K562 (cell line): Measurements from ENCODE around the gene HSD17B1. TPM values are rescaled to one million over a fixed set of nuclear protein-coding genes. Genes with fewer than 3 reads are reported as not detected.

ENCODE experiments used
- E2F1 ChIP-seq: sonication (generic); formaldehyde crosslinking; IDR thresholded peaks from 2 replicates; pipeline ENCODE4 v1.8.1; 2023; ENCODE audit warnings: mild to moderate bottlenecking, missing genetic modification reagents, moderate library complexity
- ELF4 ChIP-seq: fragments of 450-650 bp; formaldehyde crosslinking; IDR thresholded peaks from 2 replicates; pipeline ENCODE4 v1.4.0; 2022; ENCODE audit warnings: missing genetic modification characterization
- GATAD2B ChIP-seq: fragments of 450-650 bp; IDR thresholded peaks from 2 replicates; pipeline ENCODE4 v1.6.1; 2017; ENCODE audit warnings: mild to moderate bottlenecking, borderline replicate concordance
- HDAC2 ChIP-seq: fragments of 450-650 bp; IDR thresholded peaks from 2 replicates; pipeline ENCODE4 v1.6.1; 2016; ENCODE audit warnings: mild to moderate bottlenecking
- JUN ChIP-seq, 2 experiments: sonication (generic) in 1 of 2; formaldehyde crosslinking in 1 of 2; IDR thresholded peaks; 2 replicates each; pipeline versions ENCODE4 v1.6.1 to v1.8.0; 2012 to 2022; ENCODE audit warnings: borderline replicate concordance in 2 of 2, mild to moderate bottlenecking in 2 of 2, improper control_type of control experiment in 1 of 2, low read depth in 1 of 2, low read length in 1 of 2, missing genetic modification reagents in 1 of 2
- KDM2B ChIP-seq: fragments of 250-450 bp; sonication (Bioruptor Pico); IDR thresholded peaks from 2 replicates; pipeline ENCODE4 v1.8.0; 2021; ENCODE audit warnings: mild to moderate bottlenecking, moderate library complexity
- PYGO2 ChIP-seq: fragments of 450-650 bp; IDR thresholded peaks from 2 replicates; pipeline ENCODE4 v1.6.1; 2016; ENCODE audit warnings: mild to moderate bottlenecking, missing genetic modification characterization, moderate library complexity, missing compliant biosample characterization
- SREBF1 ChIP-seq: fragments of 150-350 bp; IDR thresholded peaks from 2 replicates; pipeline ENCODE4 v1.6.1; 2014; ENCODE audit warnings: antibody characterized with exemption, low read depth, low read length, borderline replicate concordance
- SUPT5H ChIP-seq: fragments of 450-650 bp; IDR thresholded peaks from 2 replicates; pipeline ENCODE4 v1.6.1; 2016
- THRA ChIP-seq: fragments of 450-650 bp; IDR thresholded peaks from 2 replicates; pipeline ENCODE4 v1.6.1; 2017; ENCODE audit warnings: mild to moderate bottlenecking, moderate library complexity
- ZNF174 ChIP-seq: fragments of 250-450 bp; sonication (Bioruptor Pico); IDR thresholded peaks from 2 replicates; pipeline ENCODE4 v1.4.0; 2020; ENCODE audit warnings: mild to moderate bottlenecking
- ZZZ3 ChIP-seq: fragments of 450-650 bp; IDR thresholded peaks from 2 replicates; pipeline ENCODE4 v1.6.1; 2016; ENCODE audit warnings: antibody characterized with exemption, mild to moderate bottlenecking, moderate library complexity
- polyA plus RNA-seq, 8 experiments: library from polyadenylated mRNA; depleted of rRNA in 4 of 8; stranded (reverse) in 5 of 8; unstranded in 3 of 8; fragments of >200 nt; fragmentation: Nextera tagmentation in 2 of 8; fragmentation: Illumina TruSeq in 1 of 8; extraction: Ambion mirVana in 2 of 8; extraction: Trizol in 1 of 8; gene quantifications; 2 replicates each; pipeline versions ENCODE4 v1.2.1 to v1.2.3, GENCODE V29; 2011 to 2014; ENCODE audit warnings: inconsistent platforms in 1 of 8, missing spikeins in 1 of 8
- total RNA-seq, 7 experiments: library from RNA; depleted of rRNA in 6 of 7; stranded (reverse); fragments of >200 nt in 6 of 7; fragmentation: Illumina TruSeq in 2 of 7; extraction: Trizol in 2 of 7; gene quantifications; 2 replicates each; pipeline versions ENCODE4 v1.2.1 to v1.2.3, GENCODE V29; 2011 to 2021; ENCODE audit warnings: low replicate concordance in 1 of 7
- TF ChIP-seq, protein P1 (sequence below): fragments of 200-400 bp; formaldehyde crosslinking; IDR thresholded peaks from 2 replicates; pipeline ENCODE4 v1.6.1; 2017; ENCODE audit warnings: mild to moderate bottlenecking, low read depth, low read length, moderate library complexity
- TF ChIP-seq, protein P2 (sequence below): fragments of 450-650 bp; IDR thresholded peaks from 2 replicates; pipeline ENCODE4 v1.6.1; 2016; ENCODE audit warnings: low read depth

HSD17B1 gene
- total and polyA plus RNA-seq, 9 of the 15 experiments (the other 6 are each of a cell fraction or from before 2014, with no cell fraction given) = 0.55 to 21.1 (median 3.6) TPM

DNA sequence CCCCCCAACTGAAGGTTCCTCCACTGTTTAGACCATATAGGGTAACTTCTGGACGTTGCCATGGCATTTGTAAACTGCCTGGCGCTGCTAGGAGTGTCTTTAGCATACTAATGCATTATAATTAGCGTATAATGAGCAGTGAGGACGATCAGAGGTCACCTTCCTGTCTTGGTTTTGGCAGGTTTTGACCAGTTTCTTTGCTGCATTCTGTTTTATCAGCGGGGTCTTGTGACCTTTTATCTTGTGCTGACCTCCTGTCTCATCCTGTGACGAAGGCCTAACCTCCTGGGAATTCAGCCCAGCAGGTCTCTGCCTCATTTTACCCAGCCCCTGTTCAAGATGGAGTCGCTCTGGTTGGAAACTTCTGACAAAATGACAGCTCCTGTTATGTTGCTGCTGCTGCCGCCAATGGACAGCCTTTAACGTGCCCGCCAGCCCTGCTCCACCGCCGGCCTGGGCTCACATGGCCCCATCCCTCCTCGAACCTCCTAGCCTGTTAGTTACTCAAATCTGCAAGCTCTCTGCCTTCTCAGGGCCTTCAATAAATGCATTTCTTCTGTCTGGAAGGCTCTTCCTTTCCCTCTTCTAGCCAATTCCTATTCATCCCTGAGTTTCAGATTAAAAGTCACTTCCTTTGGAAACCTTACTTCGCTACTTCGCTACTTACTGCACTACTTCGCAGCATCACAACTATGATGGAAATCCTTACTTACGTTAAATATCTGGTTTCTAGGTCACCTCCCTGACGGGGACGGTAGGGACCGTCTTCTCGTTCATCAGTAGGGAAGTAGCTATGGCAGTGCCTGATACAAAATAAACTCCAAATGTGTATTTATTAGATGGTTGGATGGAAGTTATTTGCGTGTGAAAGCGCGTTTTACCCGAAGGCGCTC lies 17.3 kb upstream of the HSD17B1 start (continued):
- TF ChIP-seq ELF4 (CRISPR knock-in tag) (peak; percentile 91), ZNF174 (CRISPR knock-in tag) (peak; percentile 81; the same call in 1 of the 2 replicates), JUN (IDR thresholded peaks at IDR 0.05; ENCODE audit: borderline replicate concordance, low read depth, low read length) (no peak), JUN (CRISPR knock-in tag; IDR thresholded peaks at IDR 0.05; ENCODE audit: borderline replicate concordance) (no peak), HDAC2 (0 out of 2 replicates have a peak, but pooled peaks have one; percentile 75), E2F1 (CRISPR knock-in tag) (no peak), PYGO2 (peak; percentile 95), SREBF1 (no peak), GATAD2B (no peak), ZZZ3 (no peak), SUPT5H (peak; percentile 69), KDM2B (CRISPR knock-in tag) (0 out of 2 replicates have a peak, but pooled peaks have one; percentile 82), THRA (no peak)
- TF ChIP-seq, protein P1, sequence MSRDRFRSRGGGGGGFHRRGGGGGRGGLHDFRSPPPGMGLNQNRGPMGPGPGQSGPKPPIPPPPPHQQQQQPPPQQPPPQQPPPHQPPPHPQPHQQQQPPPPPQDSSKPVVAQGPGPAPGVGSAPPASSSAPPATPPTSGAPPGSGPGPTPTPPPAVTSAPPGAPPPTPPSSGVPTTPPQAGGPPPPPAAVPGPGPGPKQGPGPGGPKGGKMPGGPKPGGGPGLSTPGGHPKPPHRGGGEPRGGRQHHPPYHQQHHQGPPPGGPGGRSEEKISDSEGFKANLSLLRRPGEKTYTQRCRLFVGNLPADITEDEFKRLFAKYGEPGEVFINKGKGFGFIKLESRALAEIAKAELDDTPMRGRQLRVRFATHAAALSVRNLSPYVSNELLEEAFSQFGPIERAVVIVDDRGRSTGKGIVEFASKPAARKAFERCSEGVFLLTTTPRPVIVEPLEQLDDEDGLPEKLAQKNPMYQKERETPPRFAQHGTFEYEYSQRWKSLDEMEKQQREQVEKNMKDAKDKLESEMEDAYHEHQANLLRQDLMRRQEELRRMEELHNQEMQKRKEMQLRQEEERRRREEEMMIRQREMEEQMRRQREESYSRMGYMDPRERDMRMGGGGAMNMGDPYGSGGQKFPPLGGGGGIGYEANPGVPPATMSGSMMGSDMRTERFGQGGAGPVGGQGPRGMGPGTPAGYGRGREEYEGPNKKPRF = no peak
- TF ChIP-seq, protein P2, sequence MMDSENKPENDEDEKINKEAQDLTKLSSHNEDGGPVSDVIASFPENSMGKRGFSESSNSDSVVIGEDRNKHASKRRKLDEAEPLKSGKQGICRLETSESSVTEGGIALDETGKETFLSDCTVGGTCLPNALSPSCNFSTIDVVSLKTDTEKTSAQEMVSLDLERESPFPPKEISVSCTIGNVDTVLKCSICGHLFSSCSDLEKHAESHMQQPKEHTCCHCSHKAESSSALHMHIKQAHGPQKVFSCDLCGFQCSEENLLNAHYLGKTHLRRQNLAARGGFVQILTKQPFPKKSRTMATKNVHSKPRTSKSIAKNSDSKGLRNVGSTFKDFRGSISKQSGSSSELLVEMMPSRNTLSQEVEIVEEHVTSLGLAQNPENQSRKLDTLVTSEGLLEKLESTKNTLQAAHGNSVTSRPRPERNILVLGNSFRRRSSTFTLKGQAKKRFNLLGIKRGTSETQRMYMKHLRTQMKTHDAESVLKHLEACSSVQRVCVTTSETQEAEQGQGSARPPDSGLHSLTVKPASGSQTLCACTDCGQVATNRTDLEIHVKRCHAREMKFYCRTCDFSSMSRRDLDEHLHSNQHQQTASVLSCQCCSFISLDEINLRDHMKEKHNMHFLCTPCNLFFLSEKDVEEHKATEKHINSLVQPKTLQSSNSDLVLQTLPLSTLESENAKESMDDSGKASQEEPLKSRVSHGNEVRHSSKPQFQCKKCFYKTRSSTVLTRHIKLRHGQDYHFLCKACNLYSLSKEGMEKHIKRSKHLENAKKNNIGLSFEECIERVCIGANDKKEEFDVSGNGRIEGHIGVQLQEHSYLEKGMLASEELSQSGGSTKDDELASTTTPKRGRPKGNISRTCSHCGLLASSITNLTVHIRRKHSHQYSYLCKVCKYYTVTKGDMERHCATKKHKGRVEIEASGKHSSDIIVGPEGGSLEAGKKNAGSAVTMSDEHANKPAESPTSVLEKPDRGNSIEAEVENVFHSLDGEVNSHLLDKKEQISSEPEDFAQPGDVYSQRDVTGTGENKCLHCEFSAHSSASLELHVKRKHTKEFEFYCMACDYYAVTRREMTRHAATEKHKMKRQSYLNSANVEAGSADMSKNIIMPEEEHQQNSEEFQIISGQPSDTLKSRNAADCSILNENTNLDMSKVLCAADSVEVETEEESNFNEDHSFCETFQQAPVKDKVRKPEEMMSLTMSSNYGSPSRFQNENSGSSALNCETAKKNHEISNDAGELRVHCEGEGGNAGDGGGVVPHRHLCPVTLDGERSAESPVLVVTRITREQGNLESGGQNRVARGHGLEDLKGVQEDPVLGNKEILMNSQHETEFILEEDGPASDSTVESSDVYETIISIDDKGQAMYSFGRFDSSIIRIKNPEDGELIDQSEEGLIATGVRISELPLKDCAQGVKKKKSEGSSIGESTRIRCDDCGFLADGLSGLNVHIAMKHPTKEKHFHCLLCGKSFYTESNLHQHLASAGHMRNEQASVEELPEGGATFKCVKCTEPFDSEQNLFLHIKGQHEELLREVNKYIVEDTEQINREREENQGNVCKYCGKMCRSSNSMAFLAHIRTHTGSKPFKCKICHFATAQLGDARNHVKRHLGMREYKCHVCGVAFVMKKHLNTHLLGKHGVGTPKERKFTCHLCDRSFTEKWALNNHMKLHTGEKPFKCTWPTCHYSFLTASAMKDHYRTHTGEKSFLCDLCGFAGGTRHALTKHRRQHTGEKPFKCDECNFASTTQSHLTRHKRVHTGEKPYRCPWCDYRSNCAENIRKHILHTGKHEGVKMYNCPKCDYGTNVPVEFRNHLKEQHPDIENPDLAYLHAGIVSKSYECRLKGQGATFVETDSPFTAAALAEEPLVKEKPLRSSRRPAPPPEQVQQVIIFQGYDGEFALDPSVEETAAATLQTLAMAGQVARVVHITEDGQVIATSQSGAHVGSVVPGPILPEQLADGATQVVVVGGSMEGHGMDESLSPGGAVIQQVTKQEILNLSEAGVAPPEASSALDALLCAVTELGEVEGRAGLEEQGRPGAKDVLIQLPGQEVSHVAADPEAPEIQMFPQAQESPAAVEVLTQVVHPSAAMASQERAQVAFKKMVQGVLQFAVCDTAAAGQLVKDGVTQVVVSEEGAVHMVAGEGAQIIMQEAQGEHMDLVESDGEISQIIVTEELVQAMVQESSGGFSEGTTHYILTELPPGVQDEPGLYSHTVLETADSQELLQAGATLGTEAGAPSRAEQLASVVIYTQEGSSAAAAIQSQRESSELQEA = no peak
